Measurements from ENCODE around the gene NHLRC2. TPM values are rescaled to one million over a fixed set of nuclear protein-coding genes. Genes with fewer than 3 reads are reported as not detected.

The NHLRC2 gene
- total RNA-seq, 3 donors from 2014 or later, result 30.4 to 51.5 (median 31.0) TPM

- Histone ChIP-seq H3K4me1 (ENCODE audit: low read depth) (peaks cover 19% of the 10 kb centered on the region), H3K4me3 (no peak overlapping the region), H3K36me3 (ENCODE audit: low read depth) (no peaks in the 10 kb centered on the region), H3K9me3 (no peaks in the 10 kb centered on the region)
- ATAC-seq, result no peak
- no peak for DNase-seq
- intact Hi-C loops (cut with DNase I, micrococcal nuclease), result no loop called here
- TF ChIP-seq CTCF (IDR thresholded peaks at IDR 0.05), result no peak
Observed at GRCh38 chr10:113856563-113856962, 2.1 kb downstream of the NHLRC2 start.

- H3K4me3 ChIP-seq, result no peak overlapping the region
- no peak for DNase-seq
- H3K9me3 ChIP-seq, result no peaks in the 10 kb centered on the region
- no peak for ATAC-seq
- H3K4me1 ChIP-seq (ENCODE audit: low read depth), result peaks cover 19% of the 10 kb centered on the region
- intact Hi-C loops (cut with DNase I, micrococcal nuclease), result no loop called here
- TF ChIP-seq CTCF (IDR thresholded peaks at IDR 0.05), result no peak
- no peaks in the 10 kb centered on the region for H3K36me3 ChIP-seq (ENCODE audit: low read depth)
Observed at GRCh38 chr10:113857210-113857609, 2.7 kb downstream of the NHLRC2 start.

- Histone ChIP-seq H3K4me3 (no peak overlapping the region), H3K4me1 (ENCODE audit: low read depth) (peaks cover 16% of the 10 kb centered on the region), H3K9me3 (no peaks in the 10 kb centered on the region), H3K36me3 (ENCODE audit: low read depth) (no peaks in the 10 kb centered on the region)
- intact Hi-C loops (cut with DNase I, micrococcal nuclease), result no loop called here
- no peak for TF ChIP-seq CTCF (IDR thresholded peaks at IDR 0.05)
- DNase-seq (no peak), ATAC-seq (no peak)
Observed at GRCh38 chr10:113858541-113858940, 4.1 kb downstream of the NHLRC2 start.

- Histone ChIP-seq H3K36me3 (ENCODE audit: low read depth) (no peaks in the 10 kb centered on the region), H3K4me1 (ENCODE audit: low read depth) (peaks cover 16% of the 10 kb centered on the region), H3K4me3 (no peak overlapping the region), H3K9me3 (no peaks in the 10 kb centered on the region)
- DNase-seq (no peak), ATAC-seq (no peak)
- intact Hi-C loops (cut with DNase I, micrococcal nuclease), result no loop called here
- TF ChIP-seq CTCF (IDR thresholded peaks at IDR 0.05), result no peak
Observed at GRCh38 chr10:113859261-113859660, 4.8 kb downstream of the NHLRC2 start.

- intact Hi-C loops (cut with DNase I, micrococcal nuclease), result no loop called here
- H3K9me3 ChIP-seq, result no peaks in the 10 kb centered on the region
- ATAC-seq, result no peak
Observed at GRCh38 chr10:113865901-113866300, 11.4 kb downstream of the NHLRC2 start.

More at GRCh38 chr10:113865901-113866300, 11.4 kb downstream of the NHLRC2 start:
- no peaks in the 10 kb centered on the region for H3K4me1 ChIP-seq (ENCODE audit: low read depth)
- DNase-seq, result no peak
- TF ChIP-seq CTCF (IDR thresholded peaks at IDR 0.05), result no peak
- H3K36me3 ChIP-seq (ENCODE audit: low read depth), result no peaks in the 10 kb centered on the region
- H3K4me3 ChIP-seq, result no peak overlapping the region

All from mucosa of descending colon (tissue), 3 donors.